ACC112 (cell line): Measurements from ENCODE around the gene CACNA1H.

Experiments
- H2AFZ ChIP-seq: fragments of 200-600 bp; sonication (generic); one replicate; pipeline ENCODE4 v1.6.0; 2017; ENCODE audit warnings: antibody characterized with exemption, low read length; ENCODE audit not compliant: unreplicated experiment
- H3K27ac ChIP-seq: fragments of 200-600 bp; sonication (generic); 2 replicates; pipeline ENCODE4 v1.5.1; 2014; ENCODE audit warnings: low read depth, mild to moderate bottlenecking, antibody characterized with exemption, low read length, moderate library complexity
- H3K27me3 ChIP-seq: fragments of 200-600 bp; sonication (generic); 2 replicates; pipeline ENCODE4 v1.6.1; 2014; ENCODE audit warnings: mild to moderate bottlenecking, antibody characterized with exemption, low read length, moderate library complexity, mixed read lengths; ENCODE audit not compliant: insufficient read depth
- H3K36me3 ChIP-seq: fragments of 200-600 bp; sonication (generic); 2 replicates; pipeline ENCODE4 v1.6.1; 2016; ENCODE audit warnings: mild to moderate bottlenecking, antibody characterized with exemption, low read length, moderate library complexity, mixed read lengths; ENCODE audit not compliant: insufficient read depth
- H3K4me1 ChIP-seq: fragments of 200-600 bp; sonication (generic); one replicate; pipeline ENCODE4 v1.6.1; 2016; ENCODE audit warnings: low read length, mixed read lengths; ENCODE audit not compliant: insufficient read depth, unreplicated experiment, control insufficient read depth
- H3K4me3 ChIP-seq: fragments of 200-600 bp; sonication (generic); 2 replicates; pipeline ENCODE4 v1.5.1; 2014; ENCODE audit warnings: mild to moderate bottlenecking, low read depth, low read length
- H3K79me2 ChIP-seq: fragments of 200-600 bp; sonication (generic); one replicate; pipeline ENCODE4 v1.6.0; 2016; ENCODE audit warnings: low read length; ENCODE audit not compliant: control insufficient read depth, unreplicated experiment, insufficient read depth

CACNA1H gene

GRCh38 chr16:1142911-1143310, 10.0 kb upstream of the CACNA1H start:
- H3K79me2 ChIP-seq: no peaks in the 10 kb centered on the region
- H3K36me3 ChIP-seq: no peaks in the 10 kb centered on the region
- peaks cover 7% of the 10 kb centered on the region; the same call in 1 of the 2 replicates for H3K27me3 ChIP-seq
- no peak overlapping the region for H3K27ac ChIP-seq
- H3K4me3 ChIP-seq: no peak overlapping the region
- H3K4me1 ChIP-seq: no peaks in the 10 kb centered on the region
- no peak overlapping the region for H2AFZ ChIP-seq

GRCh38 chr16:1143761-1144450, 9.0 kb upstream of the CACNA1H start:
- H3K4me1 ChIP-seq: no peaks in the 10 kb centered on the region
- H3K4me3 ChIP-seq: no peak overlapping the region
- H3K27me3 ChIP-seq: peaks cover 7% of the 10 kb centered on the region; the same call in 1 of the 2 replicates
- no peaks in the 10 kb centered on the region for H3K36me3 ChIP-seq
- H3K27ac ChIP-seq: no peak overlapping the region
- no peaks in the 10 kb centered on the region for H3K79me2 ChIP-seq
- no peak overlapping the region for H2AFZ ChIP-seq

- Histone ChIP-seq H3K79me2 (no peaks in the 10 kb centered on the region), H3K27ac (no peak overlapping the region), H3K27me3 (peaks cover 7% of the 10 kb centered on the region; the same call in 1 of the 2 replicates), H3K36me3 (no peaks in the 10 kb centered on the region), H3K4me3 (no peak overlapping the region), H2AFZ (no peak overlapping the region), H3K4me1 (no peaks in the 10 kb centered on the region)
Observed at GRCh38 chr16:1144476-1145382, 8.2 kb upstream of the CACNA1H start.

- Histone ChIP-seq H3K27ac (no peak overlapping the region), H3K27me3 (peaks cover 5% of the 10 kb centered on the region), H3K79me2 (no peaks in the 10 kb centered on the region), H2AFZ (no peak overlapping the region), H3K4me1 (no peaks in the 10 kb centered on the region), H3K4me3 (no peak overlapping the region), H3K36me3 (no peaks in the 10 kb centered on the region)
Observed at GRCh38 chr16:1145383-1146100, 7.4 kb upstream of the CACNA1H start.

GRCh38 chr16:1146409-1146808, 6.5 kb upstream of the CACNA1H start:
- no peak overlapping the region for H2AFZ ChIP-seq
- no peak overlapping the region for H3K27ac ChIP-seq
- H3K36me3 ChIP-seq: no peaks in the 10 kb centered on the region
- no peaks in the 10 kb centered on the region for H3K4me1 ChIP-seq
- H3K27me3 ChIP-seq: peaks cover 5% of the 10 kb centered on the region; the same call in 1 of the 2 replicates
- no peak overlapping the region for H3K4me3 ChIP-seq
- H3K79me2 ChIP-seq: no peaks in the 10 kb centered on the region

- Histone ChIP-seq H2AFZ (no peak overlapping the region), H3K4me1 (no peaks in the 10 kb centered on the region), H3K4me3 (no peak overlapping the region), H3K36me3 (no peaks in the 10 kb centered on the region), H3K79me2 (no peaks in the 10 kb centered on the region), H3K27ac (no peak overlapping the region), H3K27me3 (peaks cover 8% of the 10 kb centered on the region; the same call in 1 of the 2 replicates)
Observed at GRCh38 chr16:1147027-1147426, 5.9 kb upstream of the CACNA1H start.

- H3K4me3 ChIP-seq: no peak overlapping the region
- no peaks in the 10 kb centered on the region for H3K79me2 ChIP-seq
- no peak overlapping the region for H2AFZ ChIP-seq
- H3K36me3 ChIP-seq: no peaks in the 10 kb centered on the region
- no peaks in the 10 kb centered on the region for H3K4me1 ChIP-seq
- no peak overlapping the region for H3K27ac ChIP-seq
- H3K27me3 ChIP-seq: peaks cover 13% of the 10 kb centered on the region
Observed at GRCh38 chr16:1149101-1149636, 3.7 kb upstream of the CACNA1H start.

- no peaks in the 10 kb centered on the region for H3K79me2 ChIP-seq
- no peaks in the 10 kb centered on the region for H3K4me1 ChIP-seq
- no peak overlapping the region for H3K27ac ChIP-seq
- H3K4me3 ChIP-seq: no peak overlapping the region
- H2AFZ ChIP-seq: no peak overlapping the region
- H3K36me3 ChIP-seq: no peaks in the 10 kb centered on the region
- peaks cover 27% of the 10 kb centered on the region for H3K27me3 ChIP-seq
Observed at GRCh38 chr16:1150511-1150982, 2.4 kb upstream of the CACNA1H start.

- H3K79me2 ChIP-seq: no peaks in the 10 kb centered on the region
- H3K27me3 ChIP-seq: peaks cover 32% of the 10 kb centered on the region
- no peaks in the 10 kb centered on the region for H3K4me1 ChIP-seq
- no peak overlapping the region for H3K27ac ChIP-seq
- no peak overlapping the region for H3K4me3 ChIP-seq
- H2AFZ ChIP-seq: no peak overlapping the region
- H3K36me3 ChIP-seq: no peaks in the 10 kb centered on the region
Observed at GRCh38 chr16:1151424-1152122, 1.3 kb upstream of the CACNA1H start.
